Common myeloid progenitor, CD34-positive (primary cell): ENCODE results near the gene MRPL16.
"Not testable (repeated sequence)": the region's sequence is repeated elsewhere in the genome, so short reads cannot be mapped to it uniquely, and the experiment has no call there.

Source experiments
- CTCF ChIA-PET: fragments of 350-600 bp; sonication (Branson Sonifier 250); formaldehyde crosslinking; loops from one replicate; lab custom pipeline; 2021; ENCODE audit warnings: antibody characterized with exemption; lab: Charles Lee
- POLR2A ChIA-PET: fragments of 350-600 bp; sonication (Branson Sonifier 250); formaldehyde crosslinking; loops from one replicate; lab custom pipeline; 2021; ENCODE audit warnings: antibody characterized with exemption; lab: Charles Lee
- DNase-seq, 3 donors: peaks; one replicate each; pipeline versions ENCODE4 v3.0.0 to v3.0.0-alpha.2; 2013
- H3K27ac ChIP-seq, 2 experiments: 1 replicate in 1 of 2; 2 replicates in 1 of 2; pipeline ENCODE4 v1.7.0; 2013; ENCODE audit warnings: inconsistent platforms in 2 of 2, low read length in 2 of 2, mild to moderate bottlenecking in 2 of 2, low read depth in 1 of 2, moderate library complexity in 1 of 2; ENCODE audit not compliant: severe bottlenecking in 2 of 2, insufficient read depth in 1 of 2, poor library complexity in 1 of 2
- H3K27me3 ChIP-seq, 5 experiments: replicated peaks in 2 of 5; 1 replicate in 3 of 5; 2 replicates in 2 of 5; pipeline versions ENCODE4 v1.6.1 to v1.7.0; 2013; ENCODE audit warnings: low read length in 4 of 5, mild to moderate bottlenecking in 2 of 5, moderate library complexity in 2 of 5, inconsistent platforms in 1 of 5; ENCODE audit not compliant: insufficient read depth in 5 of 5, control insufficient read depth in 4 of 5
- H3K36me3 ChIP-seq, 4 experiments: 1 replicate in 2 of 4; 2 replicates in 2 of 4; pipeline versions ENCODE4 v1.6.1 to v1.7.0; 2013; ENCODE audit warnings: low read length in 3 of 4, control low read depth in 1 of 4, mild to moderate bottlenecking in 1 of 4; ENCODE audit not compliant: control insufficient read depth in 4 of 4, insufficient read depth in 4 of 4
- H3K4me1 ChIP-seq, 4 experiments: 1 replicate in 3 of 4; 2 replicates in 1 of 4; pipeline versions ENCODE4 v1.6.1 to v1.7.1; 2013; ENCODE audit warnings: low read length in 3 of 4, mild to moderate bottlenecking in 3 of 4, control low read depth in 1 of 4, inconsistent platforms in 1 of 4, moderate library complexity in 1 of 4; ENCODE audit not compliant: control insufficient read depth in 4 of 4, insufficient read depth in 4 of 4; ENCODE audit errors: control extremely low read depth in 1 of 4
- H3K4me3 ChIP-seq, 7 experiments: 1 replicate in 4 of 7; 2 replicates in 3 of 7; pipeline versions ENCODE4 v1.5.1 to v1.7.0; 2013; ENCODE audit warnings: mild to moderate bottlenecking in 7 of 7, low read length in 6 of 7, moderate library complexity in 6 of 7, inconsistent platforms in 2 of 7, low read depth in 2 of 7, control low read depth in 1 of 7; ENCODE audit not compliant: insufficient read depth in 4 of 7, control insufficient read depth in 1 of 7; ENCODE audit errors: extremely low read depth in 1 of 7
- H3K9me3 ChIP-seq, 5 experiments: 1 replicate in 4 of 5; 2 replicates in 1 of 5; pipeline versions ENCODE4 v1.6.1 to v1.7.1; 2013; ENCODE audit warnings: low read length in 4 of 5, mild to moderate bottlenecking in 2 of 5, inconsistent platforms in 1 of 5, low read depth in 1 of 5, moderate library complexity in 1 of 5; ENCODE audit not compliant: control insufficient read depth in 4 of 5, insufficient read depth in 2 of 5; ENCODE audit errors: control extremely low read depth in 1 of 5
- WGBS: methylation state at CpG from one replicate; pipeline ENCODE4 v1.1.5; 2013; ENCODE audit not compliant: insufficient coverage; 5-methylcytosine and 5-hydroxymethylcytosine counted together

The MRPL16 gene

DNA sequence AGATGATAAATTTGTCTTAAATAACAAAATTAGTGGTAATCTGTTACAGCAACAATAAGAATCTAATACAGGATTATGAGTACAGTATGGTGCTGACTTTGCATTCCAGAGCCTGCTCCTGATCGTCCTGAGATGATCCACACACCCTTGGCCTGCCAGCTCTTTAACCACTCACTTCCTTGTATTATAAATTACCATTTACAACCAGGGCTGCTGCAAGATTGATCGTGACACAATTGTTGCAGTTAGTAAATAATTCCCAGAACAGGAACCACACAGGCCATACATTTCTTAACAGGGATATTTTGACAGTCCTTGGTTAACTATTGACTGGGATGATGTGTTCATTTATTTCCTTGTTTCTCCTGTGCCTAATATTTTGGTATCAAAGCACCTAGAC is 38.6 kb upstream of the MRPL16 start:
- CTCF ChIA-PET: no interaction called here
- no CpG with 5 or more reads among the region's 2 CpGs for WGBS
- H3K9me3 ChIP-seq: no peaks in the 10 kb centered on the region
- H3K4me1 ChIP-seq: peaks cover 0 to 9% (median 0%) of the 10 kb centered on the region in 4 experiments
- H3K27ac ChIP-seq: no peak overlapping the region
- peak in 1 of 3 donors; percentile 11 for DNase-seq
- POLR2A ChIA-PET: no interaction called here
- H3K4me3 ChIP-seq: no peak overlapping the region
- no peaks in the 10 kb centered on the region for H3K36me3 ChIP-seq
- H3K27me3 ChIP-seq: no peaks in the 10 kb centered on the region

DNA sequence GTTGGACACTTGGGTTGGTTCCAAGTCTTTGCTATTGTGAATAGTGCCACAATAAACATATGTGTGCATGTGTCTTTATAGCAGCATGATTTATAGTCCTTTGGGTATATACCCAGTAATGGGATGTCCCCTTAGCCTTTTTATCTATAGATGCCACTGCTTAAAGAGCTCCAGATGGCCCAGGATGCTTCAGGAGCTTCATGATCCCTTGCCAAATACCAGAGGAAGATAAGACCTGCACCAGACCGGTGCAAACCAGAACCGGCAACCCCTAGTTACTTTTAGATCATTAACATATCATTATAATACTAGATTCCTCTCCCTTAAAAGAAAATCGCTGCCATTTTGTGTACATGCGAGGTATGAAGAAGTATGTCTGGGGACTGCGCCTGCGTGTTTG is 37.9 kb upstream of the MRPL16 start:
- H3K4me3 ChIP-seq, H3K27me3 ChIP-seq, H3K9me3 ChIP-seq, H3K4me1 ChIP-seq, POLR2A ChIA-PET, H3K36me3 ChIP-seq, H3K27ac ChIP-seq, CTCF ChIA-PET: not testable (repeated sequence)
- WGBS: 96% methylated on average over 4 of the region's 6 CpGs
- DNase-seq: peak in 1 of 3 donors; percentile 12

DNA sequence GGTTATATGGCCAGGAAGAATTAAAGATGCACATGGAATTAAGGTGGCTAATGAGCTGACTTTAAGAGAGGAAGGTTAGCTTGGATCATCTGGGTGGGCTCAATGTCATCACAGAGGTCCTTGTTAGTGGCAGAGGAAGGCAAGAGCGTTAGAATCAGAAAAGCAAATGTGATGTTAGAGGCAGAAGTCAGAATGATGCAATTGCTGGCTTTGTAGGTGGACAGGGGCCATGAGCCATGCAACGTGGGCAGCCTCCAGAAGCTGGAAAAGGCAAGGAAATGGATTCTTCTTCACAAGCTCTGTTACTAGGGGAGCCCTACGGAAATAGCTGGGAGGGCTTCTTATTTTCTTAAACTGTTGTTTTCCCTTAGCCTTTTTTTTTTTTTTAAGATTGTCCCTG is 37.0 kb upstream of the MRPL16 start:
- ChIA-PET POLR2A (no interaction called here), CTCF (no interaction called here)
- no peak overlapping the region for H3K27ac ChIP-seq
- no peaks in the 10 kb centered on the region for H3K27me3 ChIP-seq
- H3K4me1 ChIP-seq: peaks cover 0 to 9% (median 0%) of the 10 kb centered on the region in 4 experiments
- H3K4me3 ChIP-seq: no peak overlapping the region
- DNase-seq: no peak
- WGBS: 100% methylated on average over 2 of the region's 3 CpGs
- no peaks in the 10 kb centered on the region for H3K9me3 ChIP-seq
- H3K36me3 ChIP-seq: no peaks in the 10 kb centered on the region

GRCh38 chr11:59846556-59846955 is 36.0 kb upstream of the MRPL16 start:
- CTCF ChIA-PET: interaction anchor here (1.3 kb wide), 1 partner anchor 19 kb away, joined by 4 read pairs; no protein-coding TSS in a partner anchor
- Histone ChIP-seq H3K36me3 (no peaks in the 10 kb centered on the region), H3K4me1 (peaks cover 0 to 9% (median 0%) of the 10 kb centered on the region in 4 experiments), H3K4me3 (no peak overlapping the region), H3K9me3 (no peaks in the 10 kb centered on the region), H3K27ac (no peak overlapping the region), H3K27me3 (no peaks in the 10 kb centered on the region)
- WGBS: 100% methylated on average over 1 of the region's 5 CpGs
- no peak for DNase-seq
- POLR2A ChIA-PET: interaction anchor here (0.6 kb wide), 1 partner anchor 720 kb away, joined by 3 read pairs; no protein-coding TSS in a partner anchor

GRCh38 chr11:59845399-59845798 is 34.8 kb upstream of the MRPL16 start, which contains the start of gene CBLIF:
TSS of gene CBLIF (minus strand) at chr11:59845499. CDS start at chr11:59845453, 46 bp downstream.
- WGBS: 100% methylated on average over 3 of the region's 4 CpGs
- Histone ChIP-seq H3K9me3 (no peaks in the 10 kb centered on the region), H3K4me1 (peaks cover 0 to 9% (median 0%) of the 10 kb centered on the region in 4 experiments), H3K27ac (no peak within 1 kb of the TSS), H3K4me3 (no peak within 1 kb of the TSS), H3K27me3 (no peaks in the 10 kb centered on the region), H3K36me3 (no peaks in the 10 kb centered on the region)
- POLR2A ChIA-PET: no interaction called here
- DNase-seq: no peak
- CTCF ChIA-PET: interaction anchor here (1.3 kb wide), 1 partner anchor 18 kb away, joined by 4 read pairs; no protein-coding TSS in a partner anchor

DNA sequence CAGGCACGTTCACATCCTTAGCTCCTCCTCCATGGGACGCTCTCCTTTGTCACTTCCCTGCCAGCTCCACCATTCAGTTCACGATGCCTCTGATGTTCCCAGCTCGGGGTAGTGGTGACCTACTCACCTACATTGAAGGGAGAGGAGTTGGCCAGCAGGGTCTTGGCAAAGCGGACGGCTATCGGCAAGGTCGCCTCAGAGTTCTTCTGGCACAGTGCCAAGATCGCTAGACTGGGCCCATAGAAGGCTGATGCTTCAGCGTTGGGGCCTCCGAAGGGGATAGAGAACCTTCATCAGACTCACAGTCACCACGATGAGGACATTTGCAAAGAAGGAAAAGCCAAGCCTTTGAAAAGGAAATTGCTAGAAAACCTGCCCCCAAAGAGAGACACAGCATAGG is 31.7 kb upstream of the MRPL16 start:
- WGBS: 98% methylated on average over 12 of the region's 12 CpGs
- POLR2A ChIA-PET: no interaction called here
- CTCF ChIA-PET: no interaction called here

GRCh38 chr11:59841514-59841913 is 30.9 kb upstream of the MRPL16 start:
- Histone ChIP-seq H3K27ac (no peak overlapping the region), H3K27me3 (no peaks in the 10 kb centered on the region), H3K4me3 (no peak overlapping the region), H3K4me1 (no peaks in the 10 kb centered on the region), H3K36me3 (no peaks in the 10 kb centered on the region), H3K9me3 (no peaks in the 10 kb centered on the region)
- no peak for DNase-seq
- POLR2A ChIA-PET: no interaction called here
- 96% methylated on average over 2 of the region's 2 CpGs for WGBS
- CTCF ChIA-PET: no interaction called here

More for the DNA sequence above, 31.7 kb upstream of the MRPL16 start:
- Histone ChIP-seq H3K27me3 (no peaks in the 10 kb centered on the region), H3K9me3 (no peaks in the 10 kb centered on the region), H3K4me3 (no peak overlapping the region), H3K36me3 (no peaks in the 10 kb centered on the region), H3K27ac (no peak overlapping the region), H3K4me1 (no peaks in the 10 kb centered on the region)
- no peak for DNase-seq
